ENCODE results near the gene HMGB4. TPM values are rescaled to one million over a fixed set of nuclear protein-coding genes. Genes with fewer than 3 reads are reported as not detected.

The HMGB4 gene
- total and polyA plus RNA-seq, 9 of the 15 experiments (the other 6 are each of a cell fraction or from before 2014, with no cell fraction given): not detected

GRCh38 chr1:33874636-33875035 lies 10.8 kb downstream of the HMGB4 start (continued):
- TF ChIP-seq NEUROD1 (IDR thresholded peaks at IDR 0.05; ENCODE audit: borderline replicate concordance, low read depth, low read length, partially characterized antibody): no peak
- no peak for TF ChIP-seq RBM39 (optimal IDR thresholded peaks at IDR 0.05; ENCODE audit: low read depth, low read length)
- no peak for TF ChIP-seq POLR3A (IDR thresholded peaks at IDR 0.05; ENCODE audit: borderline replicate concordance, extremely low read depth, insufficient read depth, insufficient read length)
- TF ChIP-seq HDAC3 (IDR thresholded peaks at IDR 0.05; ENCODE audit: borderline replicate concordance, partially characterized antibody): no peak

- ChIA-PET CTCF (ENCODE audit: low intra/inter-chr PET ratio) (no interaction called here), POLR2A (no interaction called here)
- 1% methylated on average over 3 of the region's 3 CpGs for WGBS (ENCODE audit: insufficient coverage, low coverage, missing lambda C conversion rate)
- no peaks in the 10 kb centered on the region; the same call in 1 of the 2 replicates for H3K9me3 ChIP-seq (replicated peaks; ENCODE audit: control insufficient read depth, insufficient read depth, low read depth, low read length)
- no peaks in the 10 kb centered on the region for H3K79me2 ChIP-seq (ENCODE audit: control insufficient read depth, insufficient read depth, low read length)
- in situ Hi-C loops (cut with MboI): no loop called here
- DNase-seq (ENCODE audit: extremely low read depth in 1 of 4, low spot score in 3 of 4): no peak
- H3K4me3 ChIP-seq: no peak overlapping the region
- BruUV-seq (replicated peaks): no TSS peak
- FAIRE-seq: no peak
- H2AFZ ChIP-seq (ENCODE audit: low read depth, low read length): no peak overlapping the region
- no peak for ATAC-seq
- no peaks in the 10 kb centered on the region for H3K27me3 ChIP-seq (ENCODE audit: control insufficient read depth in 2 of 2, insufficient read depth in 2 of 2, low read length in 2 of 2)
- intact Hi-C loops (cut with micrococcal nuclease): no loop called here
- H3K9me1 ChIP-seq (ENCODE audit: control insufficient read depth, insufficient read depth, low read length): no peaks in the 10 kb centered on the region
- no peak overlapping the region for H3K27ac ChIP-seq (ENCODE audit: extremely low read depth, low read depth, low read length)
- no peak overlapping the region for H3K4me2 ChIP-seq (ENCODE audit: insufficient read depth, low read length)
- H3K4me1 ChIP-seq (replicated peaks in 1 of 2; ENCODE audit: control insufficient read depth in 2 of 2, insufficient read depth in 2 of 2, low read length in 2 of 2): no peaks in the 10 kb centered on the region
- H3K36me3 ChIP-seq (ENCODE audit: control insufficient read depth, insufficient read depth, low read length): no peaks in the 10 kb centered on the region
- H3K9ac ChIP-seq (ENCODE audit: insufficient read depth in 1 of 2, low read depth in 2 of 2, low read length in 2 of 2): no peak overlapping the region
- H4K20me1 ChIP-seq (replicated peaks; ENCODE audit: control insufficient read depth, insufficient read depth, low read length): no peaks in the 10 kb centered on the region
- no peak for TF ChIP-seq NR3C1 (CRISPR knock-in tag; IDR thresholded peaks at IDR 0.05)
- TF ChIP-seq BRF1 (IDR thresholded peaks at IDR 0.05; ENCODE audit: borderline replicate concordance, extremely low read depth, insufficient read length): no peak
- no peak for TF ChIP-seq BACH1 (tag; IDR thresholded peaks at IDR 0.05)
- no peak for TF ChIP-seq MBD1 (CRISPR knock-in tag; IDR thresholded peaks at IDR 0.05)
- TF ChIP-seq CTCF (IDR thresholded peaks at IDR 0.05 in 2 of 3, conservative IDR thresholded peaks at IDR 0.05 in 1 of 3; ENCODE audit: insufficient read depth in 2 of 3, low read depth in 1 of 3, low read length in 3 of 3): peak in 1 of 3 experiments; percentile 8; a peak in 1 of 6 replicates
- TF ChIP-seq PKNOX1 (IDR thresholded peaks at IDR 0.05): no peak
- no peak for TF ChIP-seq SUPT5H (IDR thresholded peaks at IDR 0.05)
- no peak for TF ChIP-seq ZNF395 (CRISPR knock-in tag; IDR thresholded peaks at IDR 0.05)
These were observed 12.0 kb downstream of the HMGB4 start for GRCh38 chr1:33875862-33876261.

Measured in K562 (cell line).